PC-3 (cell line): Measurements from ENCODE around the gene SLC38A3.

Experiments used
- CTCF ChIP-seq: fragments of 300-600 bp; sonication (generic); conservative IDR thresholded peaks from 2 replicates; pipeline ENCODE4 v1.5.1; 2017; ENCODE audit warnings: antibody characterized with exemption, low read depth, mild to moderate bottlenecking, low read length
- EZH2 ChIP-seq: fragments of 300-600 bp; sonication (generic); IDR thresholded peaks from one replicate; pipeline ENCODE4 v1.6.1; 2017; ENCODE audit warnings: antibody characterized with exemption, mild to moderate bottlenecking, low read length; ENCODE audit not compliant: unreplicated experiment
- EZH2phosphoT487 ChIP-seq: fragments of 300-600 bp; sonication (generic); IDR thresholded peaks from 2 replicates; pipeline ENCODE4 v1.6.1; 2018; ENCODE audit warnings: mild to moderate bottlenecking, antibody characterized with exemption, low read length, borderline replicate concordance

GRCh38 chr3:50256978-50257890 lies 52.2 kb downstream of the SLC38A3 start:
- TF ChIP-seq EZH2 (no peak), CTCF (peak; percentile 89), EZH2phosphoT487 (no peak)
